T-cell (primary cell): Measurements from ENCODE around the gene CACNG4. TPM values are rescaled to one million over a fixed set of nuclear protein-coding genes. Genes with fewer than 3 reads are reported as not detected.

ENCODE experiments used
- ATAC-seq, 4 experiments: fragments of 200-7000 bp in 3 of 4; fragments of 150-1000 bp in 1 of 4; cut with Tn5 transposase; replicated peaks in 1 of 4; 1 replicate in 3 of 4; 2 replicates in 1 of 4; pipeline ENCODE4 v1.10.0; 2021; ENCODE audit warnings: moderate library complexity in 3 of 4, mild to moderate bottlenecking in 2 of 4, moderate number of reproducible peaks in 1 of 4
- CTCF ChIA-PET, 2 donors: fragments of 300-600 bp; sonication (Branson Sonifier 250); formaldehyde crosslinking; loops; one replicate each; lab custom pipeline; 2022; ENCODE audit warnings: antibody characterized with exemption in 2 of 2; lab: Charles Lee
- POLR2A ChIA-PET, 2 donors: fragments of 300-600 bp; sonication (Branson Sonifier 250); formaldehyde crosslinking; loops; one replicate each; lab custom pipeline; 2022; ENCODE audit warnings: antibody characterized with exemption in 2 of 2; lab: Charles Lee
- DNase-seq, 35 experiments: peaks; one replicate each; pipeline versions ENCODE4 v3.0.0 to v3.0.0-alpha.2; 2013 to 2023
- H3K27ac ChIP-seq: one replicate; pipeline ENCODE4 v1.5.1; 2013; ENCODE audit warnings: low read length
- H3K27me3 ChIP-seq, 2 experiments: replicated peaks in 1 of 2; 1 replicate in 1 of 2; 2 replicates in 1 of 2; pipeline versions ENCODE4 v1.6.1 to v1.7.0; 2013; ENCODE audit warnings: low read length in 1 of 2, mixed read lengths in 1 of 2; ENCODE audit not compliant: control insufficient read depth in 2 of 2, insufficient read depth in 2 of 2; ENCODE audit errors: extremely low read depth in 1 of 2
- H3K36me3 ChIP-seq, 2 donors: 1 replicate in 1 of 2; 2 replicates in 1 of 2; pipeline versions ENCODE4 v1.6.1 to v1.7.0; 2013; ENCODE audit warnings: low read length in 1 of 2; ENCODE audit not compliant: control insufficient read depth in 2 of 2, insufficient read depth in 1 of 2; ENCODE audit errors: extremely low read depth in 1 of 2
- H3K4me1 ChIP-seq, 2 experiments: 1 replicate in 1 of 2; 2 replicates in 1 of 2; pipeline versions ENCODE4 v1.6.1 to v1.7.0; 2013; ENCODE audit warnings: low read length in 2 of 2, mixed read lengths in 1 of 2; ENCODE audit not compliant: insufficient read depth in 2 of 2, control insufficient read depth in 1 of 2; ENCODE audit errors: extremely low read depth in 1 of 2
- H3K4me3 ChIP-seq, 2 donors: 1 replicate in 1 of 2; 2 replicates in 1 of 2; pipeline versions ENCODE4 v1.5.1 to v1.7.0; 2013; ENCODE audit warnings: mild to moderate bottlenecking in 2 of 2, low read length in 1 of 2, moderate library complexity in 1 of 2; ENCODE audit not compliant: control insufficient read depth in 1 of 2; ENCODE audit errors: extremely low read depth in 1 of 2
- H3K9me3 ChIP-seq: 2 replicates; pipeline ENCODE4 v1.7.0; 2013
- H3K27ac Mint-ChIP-seq, 2 donors: one replicate each; pipeline ENCODE4 v1.8.0; 2020 to 2021; ENCODE audit warnings: mild to moderate bottlenecking in 2 of 2, mixed read lengths in 2 of 2
- H3K27me3 Mint-ChIP-seq, 2 donors: one replicate each; pipeline ENCODE4 v1.8.0; 2021 to 2022; ENCODE audit warnings: mixed read lengths in 2 of 2
- H3K36me3 Mint-ChIP-seq: one replicate; pipeline ENCODE4 v1.8.0; 2021; ENCODE audit warnings: mixed read lengths
- H3K4me1 Mint-ChIP-seq, 3 donors: one replicate each; pipeline ENCODE4 v1.8.0; 2020 to 2022; ENCODE audit warnings: mixed read lengths in 3 of 3, mild to moderate bottlenecking in 1 of 3
- H3K4me3 Mint-ChIP-seq, 3 donors: one replicate each; pipeline ENCODE4 v1.8.0; 2020 to 2022; ENCODE audit warnings: mild to moderate bottlenecking in 3 of 3, mixed read lengths in 3 of 3, moderate library complexity in 3 of 3
- H3K9me3 Mint-ChIP-seq, 3 donors: one replicate each; pipeline ENCODE4 v1.8.0; 2020 to 2022; ENCODE audit warnings: mixed read lengths in 3 of 3
- WGBS: methylation state at CpG from one replicate; pipeline ENCODE4 v1.1.5; 2013; ENCODE audit warnings: missing lambda C conversion rate; ENCODE audit not compliant: insufficient coverage; 5-methylcytosine and 5-hydroxymethylcytosine counted together
- total RNA-seq, 35 experiments: library from RNA in 6 of 35; stranded (reverse) in 6 of 35; fragments of 120-200 nt in 1 of 35; gene quantifications; one replicate each; pipeline versions ENCODE4 v1.2.1 to v1.2.4 and lab custom pipeline; 2013 to 2026

CACNG4 gene
- total RNA-seq, 5 donors from 2014 or later (not counting 1 experiment from before 2014, with no cell fraction given), result 0.06 to 0.20 (median 0.13) TPM; not detected in 2

GRCh38 chr17:67041531-67041930 is 77.0 kb downstream of the CACNG4 start:
- H3K4me3 ChIP-seq, result no peak overlapping the region
- no peaks in the 10 kb centered on the region for H3K9me3 ChIP-seq
- H3K27me3 ChIP-seq, result peaks cover 0 to 13% of the 10 kb centered on the region in 2 experiments
- Mint-ChIP-seq H3K36me3 (peaks cover 4% of the 10 kb centered on the region), H3K27ac (no peak overlapping the region), H3K4me3 (no peak overlapping the region), H3K9me3 (no peaks in the 10 kb centered on the region), H3K27me3 (peaks cover 2 to 5% of the 10 kb centered on the region in 2 donors), H3K4me1 (no peaks in the 10 kb centered on the region)
- ATAC-seq (no peak), DNase-seq (no peak)
- H3K4me1 ChIP-seq, result no peaks in the 10 kb centered on the region
- 84% methylated on average over 5 of the region's 7 CpGs for WGBS
- H3K36me3 ChIP-seq, result no peaks in the 10 kb centered on the region
- POLR2A ChIA-PET, result no interaction called here
- CTCF ChIA-PET, result no interaction called here
- H3K27ac ChIP-seq, result no peak overlapping the region

- H3K27ac Mint-ChIP-seq, result no peak overlapping the region
- Histone ChIP-seq H3K36me3 (no peaks in the 10 kb centered on the region), H3K9me3 (no peaks in the 10 kb centered on the region), H3K4me3 (no peak overlapping the region), H3K4me1 (no peaks in the 10 kb centered on the region), H3K27me3 (peaks cover 0 to 14% of the 10 kb centered on the region in 2 experiments), H3K27ac (no peak overlapping the region)
- DNase-seq, result no peak
- WGBS, result 77% methylated on average over 9 of the region's 11 CpGs
- H3K4me3 Mint-ChIP-seq, result no peak overlapping the region
- peaks cover 0 to 4% of the 10 kb centered on the region in 2 donors for H3K27me3 Mint-ChIP-seq
- H3K4me1 Mint-ChIP-seq, result no peaks in the 10 kb centered on the region
- peaks cover 8% of the 10 kb centered on the region for H3K36me3 Mint-ChIP-seq
- ATAC-seq, result no peak
- ChIA-PET CTCF (no interaction called here), POLR2A (no interaction called here)
- peaks cover 0 to 6% (median 4%) of the 10 kb centered on the region in 3 donors for H3K9me3 Mint-ChIP-seq
These were observed 77.7 kb downstream of the CACNG4 start for GRCh38 chr17:67041941-67042899.

- H3K4me3 Mint-ChIP-seq, result no peak overlapping the region
- ATAC-seq (no peak), DNase-seq (no peak)
- ChIA-PET POLR2A (no interaction called here), CTCF (no interaction called here)
- Histone ChIP-seq H3K36me3 (no peaks in the 10 kb centered on the region), H3K4me1 (no peaks in the 10 kb centered on the region), H3K27ac (no peak overlapping the region), H3K4me3 (no peak overlapping the region), H3K9me3 (peaks cover 2% of the 10 kb centered on the region), H3K27me3 (peaks cover 0 to 14% of the 10 kb centered on the region in 2 experiments)
- H3K4me1 Mint-ChIP-seq, result no peaks in the 10 kb centered on the region
- H3K36me3 Mint-ChIP-seq, result peaks cover 16% of the 10 kb centered on the region
- peaks cover 4 to 16% (median 8%) of the 10 kb centered on the region in 3 donors for H3K9me3 Mint-ChIP-seq
- WGBS, result 82% methylated on average over 5 of the region's 12 CpGs
- H3K27ac Mint-ChIP-seq, result no peak overlapping the region
- no peaks in the 10 kb centered on the region for H3K27me3 Mint-ChIP-seq
These were observed 78.8 kb downstream of the CACNG4 start for GRCh38 chr17:67043283-67043682.

- no peak within 1 kb of the TSS for H3K27ac ChIP-seq
- 89% methylated on average over 31 of the region's 32 CpGs for WGBS
- no peak within 1 kb of the TSS for H3K4me3 ChIP-seq
- no peak within 1 kb of the TSS for H3K4me3 Mint-ChIP-seq
- peaks cover 4 to 25% (median 16%) of the 10 kb centered on the region in 3 donors for H3K9me3 Mint-ChIP-seq
- DNase-seq, result no peak
- CTCF ChIA-PET, result no interaction called here
- no peak within 1 kb of the TSS for H3K27ac Mint-ChIP-seq
- H3K4me1 Mint-ChIP-seq, result no peaks in the 10 kb centered on the region
- peaks cover 16% of the 10 kb centered on the region for H3K36me3 Mint-ChIP-seq
- POLR2A ChIA-PET, result no interaction called here
- H3K27me3 Mint-ChIP-seq, result no peaks in the 10 kb centered on the region
- no peaks in the 10 kb centered on the region for H3K36me3 ChIP-seq
- no peak for ATAC-seq
- peaks cover 2% of the 10 kb centered on the region for H3K9me3 ChIP-seq
- H3K4me1 ChIP-seq, result no peaks in the 10 kb centered on the region
- peaks cover 0 to 14% of the 10 kb centered on the region in 2 experiments for H3K27me3 ChIP-seq
These were observed 79.7 kb downstream of the CACNG4 start, which contains the start of gene CACNG1 for GRCh38 chr17:67044016-67044772. TSS of gene CACNG1 (plus strand) at chr17:67044554. CDS start at chr17:67044661, 107 bp downstream.

GRCh38 chr17:67044940-67045339 is 80.4 kb downstream of the CACNG4 start:
- ChIA-PET POLR2A (no interaction called here), CTCF (no interaction called here)
- no peak for DNase-seq
- Mint-ChIP-seq H3K36me3 (peaks cover 16% of the 10 kb centered on the region), H3K27me3 (no peaks in the 10 kb centered on the region), H3K4me3 (no peak overlapping the region), H3K27ac (no peak overlapping the region), H3K4me1 (no peaks in the 10 kb centered on the region), H3K9me3 (peaks cover 4 to 30% (median 16%) of the 10 kb centered on the region in 3 donors)
- no peak for ATAC-seq
- H3K4me3 ChIP-seq, result no peak overlapping the region
- H3K9me3 ChIP-seq, result peaks cover 2% of the 10 kb centered on the region
- H3K36me3 ChIP-seq, result no peaks in the 10 kb centered on the region
- H3K27me3 ChIP-seq, result peaks cover 0 to 14% of the 10 kb centered on the region in 2 experiments
- H3K27ac ChIP-seq, result no peak overlapping the region
- WGBS, result 94% methylated on average over 2 of the region's 5 CpGs
- no peaks in the 10 kb centered on the region for H3K4me1 ChIP-seq

GRCh38 chr17:67046398-67046797 is 81.9 kb downstream of the CACNG4 start:
- H3K27ac ChIP-seq, result no peak overlapping the region
- Mint-ChIP-seq H3K9me3 (peaks cover 4 to 30% (median 16%) of the 10 kb centered on the region in 3 donors), H3K27me3 (no peaks in the 10 kb centered on the region), H3K4me3 (no peak overlapping the region), H3K36me3 (peaks cover 19% of the 10 kb centered on the region), H3K4me1 (no peaks in the 10 kb centered on the region), H3K27ac (no peak overlapping the region)
- ChIA-PET POLR2A (no interaction called here), CTCF (no interaction called here)
- ATAC-seq, result no peak
- no peaks in the 10 kb centered on the region for H3K36me3 ChIP-seq
- DNase-seq, result no peak
- H3K9me3 ChIP-seq, result peaks cover 2% of the 10 kb centered on the region
- WGBS, result 85% methylated on average over 3 of the region's 4 CpGs
- no peak overlapping the region for H3K4me3 ChIP-seq
- H3K27me3 ChIP-seq, result peaks cover 0 to 10% of the 10 kb centered on the region in 2 experiments
- no peaks in the 10 kb centered on the region for H3K4me1 ChIP-seq
